WTC11 (cell line): ENCODE results near the gene SND1. TPM values are rescaled to one million over a fixed set of nuclear protein-coding genes. Genes with fewer than 3 reads are reported as not detected.

Experiments
- ATAC-seq: fragments of 200-7000 bp; cut with Tn5 transposase; 2 replicates; pipeline ENCODE4 v1.10.0; 2021; ENCODE audit warnings: mild to moderate bottlenecking, moderate library complexity
- CTCF ChIA-PET: fragments of 300-600 bp; sonication (Branson Sonifier 250); formaldehyde crosslinking; loops from one replicate; lab custom pipeline; 2021; ENCODE audit warnings: antibody characterized with exemption; lab: Charles Lee
- POLR2A ChIA-PET: fragments of 350-600 bp; sonication (Branson Sonifier 250); formaldehyde crosslinking; loops from one replicate; lab custom pipeline; 2021; ENCODE audit warnings: antibody characterized with exemption; lab: Charles Lee
- DNase-seq: peaks from one replicate; pipeline ENCODE4 v3.0.0; 2021; ENCODE audit warnings: low spot score
- H3K27ac Mint-ChIP-seq: 2 replicates; pipeline ENCODE4 v1.8.0; 2021; ENCODE audit warnings: mixed read lengths
- H3K27me3 Mint-ChIP-seq: 2 replicates; pipeline ENCODE4 v1.8.0; 2021; ENCODE audit warnings: low read depth, mild to moderate bottlenecking, moderate library complexity, mixed read lengths
- H3K36me3 Mint-ChIP-seq: 2 replicates; pipeline ENCODE4 v1.8.0; 2021; ENCODE audit warnings: mixed read lengths
- H3K4me1 Mint-ChIP-seq: 2 replicates; pipeline ENCODE4 v1.8.0; 2022; ENCODE audit warnings: mixed read lengths
- H3K4me3 Mint-ChIP-seq: 2 replicates; pipeline ENCODE4 v1.8.0; 2021; ENCODE audit warnings: mild to moderate bottlenecking, moderate library complexity, mixed read lengths
- H3K9me3 Mint-ChIP-seq: 2 replicates; pipeline ENCODE4 v1.8.0; 2021; ENCODE audit warnings: mixed read lengths
- AFF4 ChIP-seq: sonication (generic); formaldehyde crosslinking; IDR thresholded peaks from 2 replicates; pipeline ENCODE4 v1.8.1; 2023; ENCODE audit warnings: mild to moderate bottlenecking, missing genetic modification reagents, borderline replicate concordance
- ARID4B ChIP-seq: sonication (generic); formaldehyde crosslinking; IDR thresholded peaks from 2 replicates; pipeline ENCODE4 v1.8.0; 2023; ENCODE audit warnings: missing genetic modification reagents, mild to moderate bottlenecking, borderline replicate concordance
- ATF3 ChIP-seq: sonication (generic); formaldehyde crosslinking; conservative IDR thresholded peaks from 2 replicates; pipeline ENCODE4 v1.8.1; 2022; ENCODE audit warnings: mild to moderate bottlenecking, missing genetic modification reagents
- E2F1 ChIP-seq: sonication (generic); formaldehyde crosslinking; IDR thresholded peaks from 2 replicates; pipeline ENCODE4 v1.8.0; 2022; ENCODE audit warnings: mild to moderate bottlenecking, missing genetic modification reagents
- ERG ChIP-seq: fragments of 250-450 bp; sonication (Bioruptor Pico); IDR thresholded peaks from 2 replicates; pipeline ENCODE4 v1.8.0; 2021; ENCODE audit warnings: mild to moderate bottlenecking
- MXD4 ChIP-seq: fragments of 250-450 bp; sonication (Bioruptor Pico); IDR thresholded peaks from 2 replicates; pipeline ENCODE4 v1.8.0; 2021; ENCODE audit warnings: mild to moderate bottlenecking, moderate library complexity, borderline replicate concordance
- NFATC4 ChIP-seq: fragments of 250-450 bp; sonication (Bioruptor Pico); IDR thresholded peaks from 2 replicates; pipeline ENCODE4 v1.9.0; 2021; ENCODE audit warnings: mild to moderate bottlenecking
- PREB ChIP-seq: sonication (generic); formaldehyde crosslinking; IDR thresholded peaks from 2 replicates; pipeline ENCODE4 v1.8.1; 2022; ENCODE audit warnings: mild to moderate bottlenecking, missing genetic modification reagents, moderate library complexity, borderline replicate concordance
- SOX15 ChIP-seq: fragments of 250-450 bp; sonication (Bioruptor Pico); IDR thresholded peaks from 2 replicates; pipeline ENCODE4 v1.9.0; 2021; ENCODE audit warnings: mild to moderate bottlenecking
- USF1 ChIP-seq: sonication (generic); formaldehyde crosslinking; IDR thresholded peaks from 2 replicates; pipeline ENCODE4 v1.8.0; 2022; ENCODE audit warnings: mild to moderate bottlenecking, missing genetic modification reagents
- USF2 ChIP-seq: sonication (generic); formaldehyde crosslinking; IDR thresholded peaks from 2 replicates; pipeline ENCODE4 v1.8.1; 2023; ENCODE audit warnings: mild to moderate bottlenecking, missing genetic modification reagents, moderate library complexity
- ZNF219 ChIP-seq: sonication (generic); formaldehyde crosslinking; IDR thresholded peaks from 2 replicates; pipeline ENCODE4 v1.8.0; 2023; ENCODE audit warnings: missing genetic modification reagents, mild to moderate bottlenecking, borderline replicate concordance
- ZNF232 ChIP-seq: sonication (generic); formaldehyde crosslinking; IDR thresholded peaks from 2 replicates; pipeline ENCODE4 v1.8.0; 2022; ENCODE audit warnings: mild to moderate bottlenecking, missing genetic modification reagents
- ZNF425 ChIP-seq: fragments of 250-450 bp; sonication (Bioruptor Pico); conservative IDR thresholded peaks from 2 replicates; pipeline ENCODE4 v1.9.0; 2021; ENCODE audit warnings: mild to moderate bottlenecking
- total RNA-seq: library from RNA; stranded (reverse); gene quantifications from 3 replicates; pipeline ENCODE4 v1.2.3, GENCODE V29; 2021

SND1 gene
- total RNA-seq, 1 experiment from 2014 or later: 261 TPM

- peak; percentile 78 for ATAC-seq
- H3K4me3 Mint-ChIP-seq: no peak overlapping the region
- H3K36me3 Mint-ChIP-seq: no peaks in the 10 kb centered on the region
- H3K27ac Mint-ChIP-seq: no peak overlapping the region
- ChIA-PET POLR2A (no interaction called here), CTCF (interaction anchor here (0.9 to 1.9 kb wide), 9 partner anchors 13 to 495 kb away, joined by 3 to 25 read pairs (median 4); no protein-coding TSS in a partner anchor)
- H3K27me3 Mint-ChIP-seq: no peaks in the 10 kb centered on the region
- H3K9me3 Mint-ChIP-seq: no peaks in the 10 kb centered on the region
- H3K4me1 Mint-ChIP-seq: peaks cover 23% of the 10 kb centered on the region
- TF ChIP-seq PREB (CRISPR knock-in tag) (no peak), USF2 (CRISPR knock-in tag) (peak; percentile 69), USF1 (CRISPR knock-in tag) (0 out of 2 replicates have a peak, but pooled peaks have one; percentile 23)
- DNase-seq: no peak
These were observed 471.5 kb downstream of the SND1 start for GRCh38 chr7:128123291-128124037.

GRCh38 chr7:128124786-128125185 is 472.8 kb downstream of the SND1 start:
- peaks cover 23% of the 10 kb centered on the region for H3K4me1 Mint-ChIP-seq
- no peak for TF ChIP-seq ATF3
- no peak for TF ChIP-seq MXD4
- no peak for TF ChIP-seq NFATC4 (CRISPR knock-in tag)
- no peak for TF ChIP-seq SOX15
- TF ChIP-seq ZNF232 (CRISPR knock-in tag): no peak
- no peak for TF ChIP-seq ZNF219
- no peak for TF ChIP-seq ARID4B
- no peaks in the 10 kb centered on the region for H3K9me3 Mint-ChIP-seq
- ATAC-seq: no peak
- CTCF ChIA-PET: no interaction called here
- no peaks in the 10 kb centered on the region for H3K27me3 Mint-ChIP-seq
- no peak for DNase-seq
- POLR2A ChIA-PET: no interaction called here
- H3K27ac Mint-ChIP-seq: no peak overlapping the region
- H3K36me3 Mint-ChIP-seq: no peaks in the 10 kb centered on the region
- no peak overlapping the region for H3K4me3 Mint-ChIP-seq

- DNase-seq: no peak
- Mint-ChIP-seq H3K4me1 (peaks cover 23% of the 10 kb centered on the region), H3K4me3 (no peak overlapping the region), H3K9me3 (no peaks in the 10 kb centered on the region), H3K27ac (no peak overlapping the region), H3K36me3 (no peaks in the 10 kb centered on the region), H3K27me3 (no peaks in the 10 kb centered on the region)
- ATAC-seq: no peak
- TF ChIP-seq ERG (CRISPR knock-in tag) (no peak), AFF4 (no peak), E2F1 (no peak), ZNF425 (CRISPR knock-in tag) (no peak)
- ChIA-PET CTCF (interaction anchor here (0.7 to 1.0 kb wide), 3 partner anchors 9 to 83 kb away, joined by 3 to 5 read pairs (median 4); no protein-coding TSS in a partner anchor), POLR2A (no interaction called here)
These were observed 473.8 kb downstream of the SND1 start for GRCh38 chr7:128125816-128126215.
